ENCODE results near the gene CD27. TPM values are rescaled to one million over a fixed set of nuclear protein-coding genes. Genes with fewer than 3 reads are reported as not detected.

The CD27 gene
- total and polyA plus RNA-seq, 2 of the 13 experiments (the other 11 are each of a cell fraction or from before 2014, with no cell fraction given) = 0.12 TPM; not detected in 1

- no peak for ATAC-seq
- no peak for DNase-seq (ENCODE audit: low spot score)
- Histone ChIP-seq H4K20me1 (ENCODE audit: insufficient read depth, low read length) (no peaks in the 10 kb centered on the region), H3K79me2 (ENCODE audit: insufficient read depth, low read length) (no peaks in the 10 kb centered on the region), H3K9me3 (ENCODE audit: low read length) (no peaks in the 10 kb centered on the region), H3K9ac (ENCODE audit: insufficient read depth, low read depth, low read length) (no peak overlapping the region), H3K27ac (ENCODE audit: extremely low read length, insufficient read depth, low read length) (no peak overlapping the region), H3K36me3 (replicated peaks in 1 of 2; ENCODE audit: control insufficient read depth in 1 of 2, insufficient read depth in 2 of 2, low read length in 2 of 2) (no peaks in the 10 kb centered on the region), H3K4me2 (ENCODE audit: low read depth, low read length) (no peak overlapping the region), H2AFZ (ENCODE audit: low read length) (no peak overlapping the region), H3K27me3 (ENCODE audit: control insufficient read depth in 1 of 2, insufficient read depth in 2 of 2, low read length in 2 of 2) (peaks cover 2 to 12% of the 10 kb centered on the region in 2 experiments; a peak in 2 of 5 replicates), H3K4me3 (replicated peaks in 1 of 3; ENCODE audit: insufficient read depth in 1 of 3, low read depth in 2 of 3, low read length in 3 of 3) (no peak overlapping the region), H3K4me1 (ENCODE audit: insufficient read depth, low read length) (peaks cover 53% of the 10 kb centered on the region)
- in situ Hi-C loops (cut with HindIII; ENCODE audit: extremely low pct_ligation_motif_present, low pct_unique_long_range_greater_than_20kb) (loop anchor here (10.0 kb wide), 1 partner anchor 106 kb away; the partner anchor contains the start of gene GAPDH), intact Hi-C loops (cut with micrococcal nuclease; ENCODE audit: unreplicated experiment) (no loop called here)
- CTCF ChIA-PET (ENCODE audit: low intra/inter-chr PET ratio, low total read pairs) = no interaction called here
- no TSS peak for BruUV-seq (replicated peaks)
- no peak for FAIRE-seq
- TF ChIP-seq ZNF441 (CRISPR knock-in tag; IDR thresholded peaks at IDR 0.05; ENCODE audit: borderline replicate concordance) (no peak), ZNF180 (CRISPR knock-in tag; IDR thresholded peaks at IDR 0.05; ENCODE audit: borderline replicate concordance, low read depth) (no peak), TOE1 (CRISPR knock-in tag; IDR thresholded peaks at IDR 0.05) (no peak), ZNF660 (CRISPR knock-in tag; IDR thresholded peaks at IDR 0.05; ENCODE audit: borderline replicate concordance, low read depth) (no peak), AGO2 (optimal IDR thresholded peaks at IDR 0.05; ENCODE audit: low read depth, low read length) (no peak), BORCS8-MEF2B (CRISPR knock-in tag; IDR thresholded peaks at IDR 0.05) (no peak), ZC3H4 (CRISPR knock-in tag; IDR thresholded peaks at IDR 0.05; ENCODE audit: borderline replicate concordance) (no peak)
- POLR2A ChIA-PET = interaction anchor here (0.6 kb wide), 1 partner anchor 64 kb away, joined by 3 read pairs; no protein-coding TSS in a partner anchor
- WGBS (ENCODE audit: low lambda C conversion rate) = 31% methylated on average over 3 of the region's 3 CpGs
Measured at GRCh38 chr12:6428326-6428725, 16.4 kb upstream of the CD27 start.
